Fibroblast of villous mesenchyme (primary cell): ENCODE results near the gene PRKAB1. TPM values are rescaled to one million over a fixed set of nuclear protein-coding genes. Genes with fewer than 3 reads are reported as not detected.

ENCODE experiments used
- DNase-seq: peaks from one replicate; pipeline ENCODE4 v3.0.0-alpha.2; 2010; ENCODE audit warnings: low read depth
- H3K4me3 ChIP-seq: 2 replicates; pipeline ENCODE4 v1.5.1; 2011; ENCODE audit warnings: low read depth, mild to moderate bottlenecking, low read length
- small RNA-seq: library from RNA; depleted of rRNA; stranded (forward); fragments of <200 nt; gene quantifications from one replicate; pipeline ENCODE3, GENCODE V24; 2012
- total RNA-seq: library from RNA; depleted of rRNA; stranded (reverse); fragments of >200 nt; gene quantifications from 2 replicates; pipeline ENCODE4 v1.2.3, GENCODE V29; 2012
- TF ChIP-seq, protein P1 (sequence below): IDR thresholded peaks from 2 replicates; pipeline ENCODE4 v1.5.1; 2012; ENCODE audit warnings: low read depth, mild to moderate bottlenecking, low read length; ENCODE audit not compliant: insufficient read depth

PRKAB1 gene
- total RNA-seq, 1 donor, result 16.0 TPM

DNA sequence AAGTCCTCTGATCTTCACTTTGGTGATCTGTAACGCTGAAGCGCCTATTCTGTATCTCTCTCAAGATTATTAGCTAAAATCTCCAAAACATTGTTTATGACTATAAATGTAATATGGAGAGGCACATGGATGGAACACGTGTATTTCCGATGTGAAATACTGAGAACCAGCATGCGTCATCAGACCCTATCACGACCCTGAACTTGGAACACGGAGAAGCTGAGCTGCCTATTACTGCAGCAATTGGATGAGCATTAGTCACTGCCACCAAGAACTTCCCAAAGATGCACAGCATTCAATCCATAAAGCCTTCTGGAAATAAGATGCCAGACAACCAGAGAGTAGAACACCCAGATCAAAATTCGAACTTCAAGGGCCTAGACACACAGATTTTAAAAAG lies 61.9 kb downstream of the PRKAB1 start:
- DNase-seq, result no peak
- no peak overlapping the region for H3K4me3 ChIP-seq
- TF ChIP-seq, protein P1, sequence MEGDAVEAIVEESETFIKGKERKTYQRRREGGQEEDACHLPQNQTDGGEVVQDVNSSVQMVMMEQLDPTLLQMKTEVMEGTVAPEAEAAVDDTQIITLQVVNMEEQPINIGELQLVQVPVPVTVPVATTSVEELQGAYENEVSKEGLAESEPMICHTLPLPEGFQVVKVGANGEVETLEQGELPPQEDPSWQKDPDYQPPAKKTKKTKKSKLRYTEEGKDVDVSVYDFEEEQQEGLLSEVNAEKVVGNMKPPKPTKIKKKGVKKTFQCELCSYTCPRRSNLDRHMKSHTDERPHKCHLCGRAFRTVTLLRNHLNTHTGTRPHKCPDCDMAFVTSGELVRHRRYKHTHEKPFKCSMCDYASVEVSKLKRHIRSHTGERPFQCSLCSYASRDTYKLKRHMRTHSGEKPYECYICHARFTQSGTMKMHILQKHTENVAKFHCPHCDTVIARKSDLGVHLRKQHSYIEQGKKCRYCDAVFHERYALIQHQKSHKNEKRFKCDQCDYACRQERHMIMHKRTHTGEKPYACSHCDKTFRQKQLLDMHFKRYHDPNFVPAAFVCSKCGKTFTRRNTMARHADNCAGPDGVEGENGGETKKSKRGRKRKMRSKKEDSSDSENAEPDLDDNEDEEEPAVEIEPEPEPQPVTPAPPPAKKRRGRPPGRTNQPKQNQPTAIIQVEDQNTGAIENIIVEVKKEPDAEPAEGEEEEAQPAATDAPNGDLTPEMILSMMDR, result no peak

DNA sequence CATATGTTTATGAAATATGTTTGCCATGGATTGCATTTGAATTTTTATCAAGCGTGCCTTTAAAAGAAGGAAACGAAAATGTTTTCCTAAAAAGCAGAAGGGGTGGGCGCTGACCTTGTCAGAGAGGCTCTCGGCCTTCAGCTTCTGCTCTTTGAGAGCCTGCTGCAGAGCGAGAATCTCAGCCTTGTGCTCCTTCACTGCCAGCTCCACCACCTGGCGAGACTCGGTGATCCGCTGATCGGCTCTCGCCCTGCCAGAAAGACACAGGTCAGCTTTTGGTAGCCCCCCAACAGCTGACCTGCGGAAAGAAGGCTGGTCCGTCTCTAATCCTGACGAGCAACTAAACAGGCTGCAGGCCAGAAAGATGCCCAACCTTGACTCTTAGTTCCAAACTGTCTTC lies 62.4 kb downstream of the PRKAB1 start:
- no peak for DNase-seq
- TF ChIP-seq, protein P1, result no peak
- no peak overlapping the region for H3K4me3 ChIP-seq

Small RNA genes lying within 50 kb of the gene (small RNA-seq; reads per million reads assigned to genes)
- not detected for gene RN7SKP197

Other genes starting within 250 kb of the PRKAB1 start
- gene TMEM233, start 74.4 kb upstream of the PRKAB1 start, total RNA-seq, result not detected in 2 replicates
- gene CIT, start 209.2 kb downstream of the PRKAB1 start, total RNA-seq, result 18.4 and 20.7 TPM in 2 replicates